NCI-H446 treated with DMSO at 0.1 percent for 48 hours (cell line): ENCODE results near the gene NKTR.

Experiments used
- DNase-seq: peaks from one replicate; lab custom pipeline; 2025; lab: John Stamatoyannopoulos, UW

The NKTR gene

DNA sequence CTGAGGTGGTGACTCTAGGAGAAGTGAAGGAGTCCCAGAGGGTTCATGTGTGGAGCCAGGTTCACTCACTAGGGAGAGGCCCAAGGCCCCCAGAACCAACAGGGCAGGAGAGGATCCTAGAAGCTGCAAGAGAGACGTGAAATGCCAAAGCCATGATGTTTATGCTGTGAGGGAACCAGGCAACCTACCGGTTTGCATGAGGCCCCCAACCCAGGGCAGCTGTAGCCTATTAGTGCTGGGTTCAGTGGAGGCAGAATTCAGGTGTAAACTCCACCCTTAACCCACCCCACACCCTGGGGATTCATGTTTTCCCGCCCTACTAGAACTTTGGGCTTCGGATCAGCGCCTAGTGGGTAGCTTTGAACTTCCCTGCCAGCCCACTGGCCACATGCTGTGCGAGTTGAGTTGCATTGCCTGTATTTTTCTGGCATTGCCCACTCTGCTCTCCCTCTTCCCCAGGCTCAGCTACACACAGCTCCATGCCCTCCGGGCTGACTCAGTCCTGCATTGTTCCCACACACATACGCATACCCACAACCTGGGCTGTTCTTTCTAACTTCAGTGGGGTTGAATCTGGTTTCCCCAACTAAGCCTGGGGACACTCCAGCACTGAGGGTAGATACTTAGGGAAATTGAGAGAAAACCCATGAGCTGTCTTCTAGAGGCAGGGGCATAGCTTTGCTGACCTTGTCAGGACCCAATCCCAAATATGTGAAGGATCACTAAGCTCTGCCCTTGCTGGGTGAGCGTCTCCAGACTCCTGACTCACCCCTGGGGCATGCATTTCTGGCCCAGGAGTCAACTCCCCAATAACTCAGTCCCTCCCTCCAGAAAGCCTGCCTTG is 51.0 kb downstream of the NKTR start:
- DNase-seq, result no peak

DNA sequence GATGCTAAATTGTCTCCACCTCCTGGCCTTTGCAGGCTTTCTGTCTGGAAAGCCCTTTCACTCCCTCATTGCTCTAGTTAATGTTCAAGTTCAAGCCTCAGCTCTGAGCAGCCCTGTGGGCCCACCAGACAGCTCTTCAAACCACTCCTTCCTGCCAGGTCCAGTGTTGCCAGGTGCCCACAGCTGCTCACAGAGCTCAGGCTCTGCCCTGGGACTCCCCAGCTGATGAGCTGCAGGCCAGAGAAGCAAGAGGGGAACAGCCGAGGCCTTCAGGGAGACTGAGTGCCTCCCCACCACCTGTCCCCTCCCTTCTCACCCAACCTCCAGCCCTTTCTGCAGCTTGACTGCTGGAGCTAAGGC is 51.7 kb downstream of the NKTR start:
- DNase-seq, result no peak

- DNase-seq, result no peak
These were observed 52.3 kb downstream of the NKTR start for GRCh38 chr3:42652611-42653302.

- DNase-seq, result no peak
These were observed 52.7 kb downstream of the NKTR start for GRCh38 chr3:42653303-42653559.

- DNase-seq, result no peak
These were observed 53.3 kb downstream of the NKTR start, which contains the start of gene ZBTB47 for GRCh38 chr3:42653560-42654330. Gene ZBTB47, plus strand, starts transcription at chr3:42653697. Its CDS starts 4,659 bp downstream, at chr3:42658356.

- DNase-seq, result no peak
These were observed 54.1 kb downstream of the NKTR start for GRCh38 chr3:42654331-42655201.

GRCh38 chr3:42655331-42655888 is 54.9 kb downstream of the NKTR start:
- DNase-seq, result no peak

- no peak for DNase-seq
These were observed 55.6 kb downstream of the NKTR start for GRCh38 chr3:42655980-42656679.

DNA sequence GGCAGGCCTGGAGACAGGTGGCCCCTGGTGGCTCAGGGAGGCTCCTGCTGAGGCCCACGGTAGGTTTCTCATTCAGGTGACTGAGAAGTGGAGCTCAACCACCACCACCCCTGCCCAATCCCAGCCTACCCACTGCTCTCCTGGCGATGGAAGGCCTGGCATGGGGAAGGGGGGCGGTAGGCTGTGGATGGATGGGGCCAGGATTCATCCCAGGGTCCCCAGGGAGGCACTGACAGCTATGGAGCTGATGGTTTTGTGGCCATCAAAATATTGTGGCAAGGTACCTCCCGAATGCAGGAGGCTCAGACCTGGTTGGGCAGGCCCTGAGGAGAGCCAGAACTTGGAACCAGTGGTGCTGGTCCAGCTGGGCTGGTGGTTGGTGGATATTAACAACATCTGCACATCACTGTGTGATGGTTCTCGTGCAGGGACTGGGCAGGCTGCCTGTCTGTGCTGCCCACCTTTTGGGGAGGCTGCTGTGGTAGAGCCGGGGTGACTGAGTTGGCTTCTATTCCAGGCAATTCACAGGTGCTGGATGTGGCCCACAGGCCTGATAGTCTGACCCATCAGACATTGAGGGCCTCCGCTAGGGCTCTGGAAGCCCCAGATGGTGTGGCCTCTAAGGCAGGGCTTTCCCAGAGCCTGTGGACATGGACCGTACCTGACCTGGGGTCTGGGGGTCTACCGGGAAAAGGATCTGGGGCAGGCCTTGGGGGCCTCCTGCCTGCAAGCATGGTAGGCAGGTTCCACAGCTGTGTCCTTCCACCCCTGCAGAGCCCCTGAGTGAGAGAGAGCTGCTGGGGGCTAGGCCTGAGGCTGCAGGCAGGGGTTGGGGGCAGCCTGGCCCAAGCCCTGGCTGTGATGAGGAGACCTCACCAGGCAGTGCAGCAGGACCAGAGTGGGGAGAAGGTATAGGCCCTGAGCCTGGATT is 56.5 kb downstream of the NKTR start:
- DNase-seq, result no peak

- DNase-seq, result no peak
These were observed 57.2 kb downstream of the NKTR start for GRCh38 chr3:42657675-42658074.

GRCh38 chr3:42658091-42658770 is 57.7 kb downstream of the NKTR start:
- no peak for DNase-seq

- DNase-seq, result no peak
These were observed 58.4 kb downstream of the NKTR start for GRCh38 chr3:42658771-42659390.

DNA sequence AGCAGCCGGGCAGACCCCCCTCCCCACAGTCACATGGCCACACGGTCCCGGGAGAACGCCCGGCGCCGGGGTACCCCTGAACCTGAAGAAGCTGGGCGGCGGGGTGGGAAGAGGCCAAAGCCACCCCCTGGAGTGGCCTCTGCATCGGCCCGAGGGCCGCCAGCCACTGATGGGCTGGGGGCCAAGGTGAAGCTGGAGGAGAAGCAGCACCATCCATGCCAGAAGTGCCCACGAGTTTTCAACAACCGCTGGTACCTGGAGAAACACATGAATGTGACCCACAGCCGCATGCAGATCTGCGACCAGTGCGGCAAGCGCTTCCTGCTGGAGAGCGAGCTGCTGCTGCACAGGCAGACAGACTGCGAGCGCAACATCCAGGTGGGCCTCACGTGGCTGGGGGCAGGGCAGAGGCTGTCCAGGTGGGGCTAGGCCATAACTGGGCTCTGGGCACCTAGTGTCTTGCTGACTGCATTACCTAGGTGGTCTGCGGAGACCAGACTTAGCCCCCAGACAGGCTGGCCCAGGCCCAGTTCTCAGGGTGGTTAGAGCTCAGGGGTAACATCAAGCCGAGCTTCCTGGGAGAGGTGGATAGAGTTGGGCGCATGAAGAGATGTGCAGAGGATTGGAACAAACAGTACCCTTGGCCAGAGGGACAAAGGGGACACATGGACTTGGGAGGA is 59.1 kb downstream of the NKTR start:
- no peak for DNase-seq

- DNase-seq, result no peak
These were observed 59.7 kb downstream of the NKTR start for GRCh38 chr3:42660131-42660715.

- DNase-seq, result no peak
These were observed 60.4 kb downstream of the NKTR start for GRCh38 chr3:42660898-42661297.

GRCh38 chr3:42661593-42662022 is 61.1 kb downstream of the NKTR start:
- no peak for DNase-seq

GRCh38 chr3:42662037-42662812 is 61.7 kb downstream of the NKTR start:
- no peak for DNase-seq
